Vagina (tissue), 2 donors: ENCODE data around the gene CHRNA5. TPM values are rescaled to one million over a fixed set of nuclear protein-coding genes. Genes with fewer than 3 reads are reported as not detected.
"Not testable (repeated sequence)": the region's sequence is repeated elsewhere in the genome, so short reads cannot be mapped to it uniquely, and the experiment has no call there.

Experiments
- DNase-seq, 2 donors: peaks; one replicate each; pipeline ENCODE4 v3.0.0-alpha.2; 2017; ENCODE audit errors: extremely low spot score in 2 of 2
- H3K27ac ChIP-seq: fragments of 200-600 bp; sonication (generic); one replicate; pipeline ENCODE4 v1.5.1; 2019
- H3K27me3 ChIP-seq: fragments of 200-600 bp; sonication (generic); one replicate; pipeline ENCODE4 v1.5.1; 2019
- H3K36me3 ChIP-seq, 2 donors: fragments of 200-600 bp; sonication (generic); one replicate each; pipeline ENCODE4 v1.5.1; 2017 to 2019
- H3K4me1 ChIP-seq: fragments of 200-600 bp; sonication (generic); one replicate; pipeline ENCODE4 v1.5.1; 2019
- H3K4me3 ChIP-seq, 2 donors: fragments of 200-600 bp; sonication (generic); 1 replicate in 1 of 2; 2 replicates in 1 of 2; pipeline ENCODE4 v1.5.1; 2016 to 2019
- H3K9me3 ChIP-seq: fragments of 200-600 bp; sonication (generic); one replicate; pipeline ENCODE4 v1.5.1; 2019
- CTCF ChIP-seq, 3 experiments: fragments of 450-650 bp in 2 of 3; fragments of 200-600 bp in 1 of 3; sonication (generic) in 1 of 3; IDR thresholded peaks; one replicate each; pipeline ENCODE4 v1.5.1; 2017 to 2019; ENCODE audit warnings: antibody characterized with exemption in 3 of 3, mild to moderate bottlenecking in 2 of 3, moderate library complexity in 2 of 3
- POLR2A ChIP-seq, 2 donors: fragments of 450-650 bp; IDR thresholded peaks; one replicate each; pipeline ENCODE4 v1.6.1; 2017; ENCODE audit warnings: antibody characterized with exemption in 2 of 2, mild to moderate bottlenecking in 2 of 2, moderate library complexity in 2 of 2
- POLR2AphosphoS5 ChIP-seq, 2 donors: sonication (generic); formaldehyde crosslinking; IDR thresholded peaks; one replicate each; pipeline ENCODE4 v1.9.0; 2017; ENCODE audit warnings: antibody characterized with exemption in 2 of 2, mild to moderate bottlenecking in 2 of 2, low read depth in 1 of 2; ENCODE audit not compliant: insufficient read depth in 1 of 2
- intact Hi-C: fragments of 100-400 bp; cut with DNase I; formaldehyde crosslinking; loops from one replicate; pipeline ENCODE4 v1.15.1; 2023
- total RNA-seq: library from RNA; depleted of rRNA; stranded (reverse); fragments of >200 nt; gene quantifications from one replicate; pipeline ENCODE4 v1.2.3, GENCODE V29; 2016

CHRNA5 gene
- total RNA-seq, 1 donor from 2014 or later, result 8.8 TPM

DNA sequence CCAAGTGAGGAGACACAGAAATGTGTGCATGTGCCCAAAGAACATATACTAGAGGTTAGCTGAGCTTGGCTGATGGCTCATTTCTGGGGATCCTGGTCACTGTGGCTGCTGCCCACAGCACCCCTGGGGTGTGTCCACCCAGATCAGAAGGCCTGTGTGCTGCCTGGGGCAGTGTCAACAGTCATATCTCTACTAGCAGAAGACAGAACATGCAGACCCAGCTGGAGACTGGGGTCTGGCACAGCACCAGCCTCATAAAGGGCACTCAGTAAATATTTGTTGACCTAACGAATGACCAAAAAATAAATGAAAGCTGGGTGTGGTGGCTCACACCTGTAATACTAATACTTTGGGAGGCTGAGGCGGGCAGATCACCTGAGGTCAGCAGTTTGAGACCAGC lies 39.1 kb downstream of the CHRNA5 start:
- TF ChIP-seq CTCF (IDR thresholded peaks at IDR 0.05) (no peak), POLR2AphosphoS5 (IDR thresholded peaks at IDR 0.05; ENCODE audit: insufficient read depth in 1 of 2, low read depth in 1 of 2) (no peak), POLR2A (IDR thresholded peaks at IDR 0.05) (no peak)
- H3K9me3 ChIP-seq, result no peaks in the 10 kb centered on the region
- DNase-seq, result no peak
- H3K4me1 ChIP-seq, result no peaks in the 10 kb centered on the region
- H3K36me3 ChIP-seq, result no peaks in the 10 kb centered on the region
- H3K4me3 ChIP-seq, result no peak overlapping the region
- no peak overlapping the region for H3K27ac ChIP-seq
- no peaks in the 10 kb centered on the region for H3K27me3 ChIP-seq
- intact Hi-C loops, result no loop called here

GRCh38 chr15:78605201-78605600 lies 39.9 kb downstream of the CHRNA5 start:
- intact Hi-C loops, result no loop called here
- Histone ChIP-seq H3K36me3 (no peaks in the 10 kb centered on the region), H3K27me3 (no peaks in the 10 kb centered on the region), H3K9me3 (no peaks in the 10 kb centered on the region), H3K4me3 (no peak overlapping the region), H3K27ac (no peak overlapping the region), H3K4me1 (no peaks in the 10 kb centered on the region)
- no peak for DNase-seq
- no peak for TF ChIP-seq POLR2AphosphoS5 (IDR thresholded peaks at IDR 0.05; ENCODE audit: insufficient read depth in 1 of 2, low read depth in 1 of 2)

DNA sequence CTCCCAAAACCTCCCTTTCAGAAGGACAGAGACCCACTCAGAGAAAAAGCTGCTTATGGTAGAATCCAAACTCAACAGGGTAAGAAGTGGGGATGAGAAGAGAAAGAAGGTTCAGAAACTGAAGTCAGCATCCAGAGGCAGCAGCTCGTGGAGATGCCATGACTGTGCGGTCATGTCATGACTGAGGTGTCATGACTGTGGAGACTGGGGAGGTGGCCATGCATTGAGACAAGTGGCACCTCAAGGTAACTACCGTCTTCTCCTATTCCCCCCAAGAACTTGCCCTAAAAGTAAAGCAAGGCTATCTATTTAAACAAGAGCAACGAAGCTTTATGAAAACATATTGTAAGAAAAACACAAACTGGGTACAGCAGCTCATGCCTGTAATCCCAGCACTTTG lies 40.4 kb downstream of the CHRNA5 start:
- TF ChIP-seq CTCF (IDR thresholded peaks at IDR 0.05), result no peak
- TF ChIP-seq POLR2AphosphoS5 (IDR thresholded peaks at IDR 0.05; ENCODE audit: insufficient read depth in 1 of 2, low read depth in 1 of 2), result no peak
- TF ChIP-seq POLR2A (IDR thresholded peaks at IDR 0.05), result no peak
- Histone ChIP-seq H3K36me3 (no peaks in the 10 kb centered on the region), H3K27me3 (no peaks in the 10 kb centered on the region), H3K9me3 (no peaks in the 10 kb centered on the region), H3K4me1 (no peaks in the 10 kb centered on the region), H3K27ac (no peak overlapping the region), H3K4me3 (no peak overlapping the region)
- DNase-seq, result no peak
- intact Hi-C loops, result no loop called here

GRCh38 chr15:78609551-78609950 lies 44.2 kb downstream of the CHRNA5 start:
- H3K27me3 ChIP-seq, intact Hi-C loops, H3K4me1 ChIP-seq, H3K36me3 ChIP-seq, H3K27ac ChIP-seq, H3K9me3 ChIP-seq, DNase-seq, H3K4me3 ChIP-seq: not testable (repeated sequence)

GRCh38 chr15:78614021-78614420 lies 48.7 kb downstream of the CHRNA5 start:
- H3K27ac ChIP-seq, result no peak overlapping the region
- no peak overlapping the region for H3K4me3 ChIP-seq
- H3K4me1 ChIP-seq, result no peaks in the 10 kb centered on the region
- TF ChIP-seq CTCF (IDR thresholded peaks at IDR 0.05), result no peak
- no peak for TF ChIP-seq POLR2A (IDR thresholded peaks at IDR 0.05)
- TF ChIP-seq POLR2AphosphoS5 (IDR thresholded peaks at IDR 0.05; ENCODE audit: insufficient read depth in 1 of 2, low read depth in 1 of 2), result no peak
- no peak for DNase-seq
- no peaks in the 10 kb centered on the region for H3K9me3 ChIP-seq
- H3K27me3 ChIP-seq, result no peaks in the 10 kb centered on the region
- H3K36me3 ChIP-seq, result no peaks in the 10 kb centered on the region
- intact Hi-C loops, result no loop called here

GRCh38 chr15:78615151-78615589 lies 49.9 kb downstream of the CHRNA5 start:
- no peak for TF ChIP-seq CTCF (IDR thresholded peaks at IDR 0.05)
- no peaks in the 10 kb centered on the region for H3K9me3 ChIP-seq
- no peak overlapping the region for H3K27ac ChIP-seq
- intact Hi-C loops, result loop anchor here (5.0 kb wide), 1 partner anchor 102 kb away; no protein-coding TSS in a partner anchor
- peak in 1 of 2 donors; percentile 88 for DNase-seq
- H3K4me1 ChIP-seq, result peaks cover 9% of the 10 kb centered on the region
- H3K36me3 ChIP-seq, result no peaks in the 10 kb centered on the region
- H3K27me3 ChIP-seq, result peaks cover 2% of the 10 kb centered on the region
- no peak overlapping the region for H3K4me3 ChIP-seq
